ENCODE data around the gene DOK6.

The DOK6 gene

GRCh38 chr18:69755856-69756496 is 355.3 kb downstream of the DOK6 start:
- no peak for DNase-seq

- no peak for DNase-seq
These were observed 357.0 kb downstream of the DOK6 start for GRCh38 chr18:69757733-69758132.

GRCh38 chr18:69758458-69758857 is 357.8 kb downstream of the DOK6 start:
- DNase-seq = no peak

GRCh38 chr18:69759046-69759445 is 358.4 kb downstream of the DOK6 start:
- no peak for DNase-seq

- DNase-seq = no peak
These were observed 362.3 kb downstream of the DOK6 start for GRCh38 chr18:69763002-69763401.

GRCh38 chr18:69763821-69764220 is 363.1 kb downstream of the DOK6 start:
- no peak for DNase-seq

- no peak for DNase-seq
These were observed 369.6 kb downstream of the DOK6 start for GRCh38 chr18:69770238-69770637.

GRCh38 chr18:69774831-69775230 is 374.1 kb downstream of the DOK6 start:
- peak; percentile 75 for DNase-seq

- no peak for DNase-seq
These were observed 376.6 kb downstream of the DOK6 start for GRCh38 chr18:69777248-69777647.

- no peak for DNase-seq
These were observed 378.0 kb downstream of the DOK6 start for GRCh38 chr18:69778680-69779079.

- DNase-seq = no peak
These were observed 380.2 kb downstream of the DOK6 start for GRCh38 chr18:69780851-69781250.

GRCh38 chr18:69784815-69785214 is 384.1 kb downstream of the DOK6 start:
- no peak for DNase-seq

GRCh38 chr18:69785466-69785865 is 384.8 kb downstream of the DOK6 start:
- DNase-seq = no peak

GRCh38 chr18:69786427-69786826 is 385.7 kb downstream of the DOK6 start:
- no peak for DNase-seq

GRCh38 chr18:69787825-69788547 is 387.3 kb downstream of the DOK6 start:
- peak; percentile 16 for DNase-seq

- no peak for DNase-seq
These were observed 389.1 kb downstream of the DOK6 start for GRCh38 chr18:69789794-69790193.

GRCh38 chr18:69790649-69791048 is 390.0 kb downstream of the DOK6 start:
- DNase-seq = no peak

- no peak for DNase-seq
These were observed 395.1 kb downstream of the DOK6 start for GRCh38 chr18:69795791-69796190.

- DNase-seq = no peak
These were observed 404.3 kb downstream of the DOK6 start for GRCh38 chr18:69804776-69805501.

GRCh38 chr18:69808399-69808798 is 407.7 kb downstream of the DOK6 start:
- DNase-seq = no peak

- no peak for DNase-seq
These were observed 412.9 kb downstream of the DOK6 start for GRCh38 chr18:69813559-69813958.

GRCh38 chr18:69814861-69815385 is 414.2 kb downstream of the DOK6 start:
- DNase-seq = no peak

- no peak for DNase-seq
These were observed 416.8 kb downstream of the DOK6 start for GRCh38 chr18:69817335-69817940.
